SK-N-SH treated with all-trans-retinoic acid at 6 μM for 48 hours (cell line): ENCODE data around the gene MORN4.

Source experiments
- ATAC-seq: fragments of 200-7000 bp; cut with Tn5 transposase; 3 replicates; pipeline ENCODE4 v1.9.1; 2020; ENCODE audit warnings: mild to moderate bottlenecking, moderate library complexity
- ARNTL ChIP-seq: fragments of 450-650 bp; formaldehyde crosslinking; IDR thresholded peaks from 2 replicates; pipeline ENCODE4 v1.5.0; 2020; ENCODE audit warnings: low read depth, mild to moderate bottlenecking, moderate library complexity, borderline replicate concordance
- BACH2 ChIP-seq: fragments of 250-450 bp; sonication (Bioruptor Pico); IDR thresholded peaks from 2 replicates; pipeline ENCODE4 v1.9.0; 2021; ENCODE audit warnings: mild to moderate bottlenecking, borderline replicate concordance
- CREB5 ChIP-seq: fragments of 250-450 bp; sonication (Bioruptor Pico); IDR thresholded peaks from 2 replicates; pipeline ENCODE4 v1.5.1; 2020; ENCODE audit warnings: low read depth, mild to moderate bottlenecking, moderate library complexity
- CSDC2 ChIP-seq: fragments of 250-450 bp; sonication (Bioruptor Pico); IDR thresholded peaks from 2 replicates; pipeline ENCODE4 v1.5.0; 2020; ENCODE audit warnings: mild to moderate bottlenecking, moderate library complexity
- CSRNP3 ChIP-seq: fragments of 250-450 bp; sonication (Bioruptor Pico); IDR thresholded peaks from 2 replicates; pipeline ENCODE4 v1.5.1; 2021; ENCODE audit warnings: mild to moderate bottlenecking, moderate library complexity
- ESRRG ChIP-seq: fragments of 250-450 bp; sonication (Bioruptor Pico); IDR thresholded peaks from 2 replicates; pipeline ENCODE4 v1.6.1; 2021; ENCODE audit warnings: mild to moderate bottlenecking
- GLIS3 ChIP-seq: fragments of 250-450 bp; sonication (Bioruptor Pico); IDR thresholded peaks from 2 replicates; pipeline ENCODE4 v1.5.0; 2020; ENCODE audit warnings: mild to moderate bottlenecking, moderate library complexity
- ISL1 ChIP-seq: fragments of 250-450 bp; sonication (Bioruptor Pico); IDR thresholded peaks from 2 replicates; pipeline ENCODE4 v2.1.2; 2022; ENCODE audit warnings: mild to moderate bottlenecking, moderate library complexity
- OSR1 ChIP-seq: fragments of 250-450 bp; sonication (Bioruptor Pico); IDR thresholded peaks from 2 replicates; pipeline ENCODE4 v1.8.0; 2022; ENCODE audit warnings: moderate library complexity, mild to moderate bottlenecking, inconsistent platforms
- PATZ1 ChIP-seq: fragments of 250-450 bp; sonication (Bioruptor Pico); IDR thresholded peaks from 2 replicates; pipeline ENCODE4 v1.8.0; 2020; ENCODE audit warnings: mild to moderate bottlenecking, moderate library complexity, borderline replicate concordance
- POU6F1 ChIP-seq: fragments of 250-450 bp; sonication (Bioruptor Pico); IDR thresholded peaks from 2 replicates; pipeline ENCODE4 v1.8.0; 2021; ENCODE audit warnings: low read depth, mild to moderate bottlenecking, moderate library complexity, borderline replicate concordance
- PPARA ChIP-seq: fragments of 250-450 bp; sonication (Bioruptor Pico); IDR thresholded peaks from 2 replicates; pipeline ENCODE4 v1.5.0; 2020; ENCODE audit warnings: mild to moderate bottlenecking, borderline replicate concordance
- TCF4 ChIP-seq: fragments of 250-450 bp; sonication (Bioruptor Pico); IDR thresholded peaks from 2 replicates; pipeline ENCODE4 v1.8.0; 2021; ENCODE audit warnings: mild to moderate bottlenecking, moderate library complexity, borderline replicate concordance
- TSHZ2 ChIP-seq: fragments of 250-450 bp; sonication (Bioruptor Pico); IDR thresholded peaks from 2 replicates; pipeline ENCODE4 v1.5.0; 2020; ENCODE audit warnings: mild to moderate bottlenecking, moderate library complexity
- ZC3H10 ChIP-seq: fragments of 250-450 bp; sonication (Bioruptor Pico); IDR thresholded peaks from 2 replicates; pipeline ENCODE4 v1.5.1; 2021; ENCODE audit warnings: mild to moderate bottlenecking, moderate library complexity
- ZFP3 ChIP-seq: fragments of 250-450 bp; sonication (Bioruptor Pico); IDR thresholded peaks from 2 replicates; pipeline ENCODE4 v1.5.0; 2020; ENCODE audit warnings: mild to moderate bottlenecking, moderate library complexity
- ZFP30 ChIP-seq: fragments of 450-650 bp; formaldehyde crosslinking; IDR thresholded peaks from 2 replicates; pipeline ENCODE4 v1.5.0; 2022; ENCODE audit warnings: mild to moderate bottlenecking, moderate library complexity
- ZNF565 ChIP-seq: fragments of 450-650 bp; formaldehyde crosslinking; conservative IDR thresholded peaks from 2 replicates; pipeline ENCODE4 v1.5.0; 2020; ENCODE audit warnings: low read depth, mild to moderate bottlenecking, moderate library complexity
- ZNF70 ChIP-seq: fragments of 450-650 bp; formaldehyde crosslinking; IDR thresholded peaks from 2 replicates; pipeline ENCODE4 v1.5.0; 2020; ENCODE audit warnings: mild to moderate bottlenecking, moderate library complexity
- ZNF8 ChIP-seq: fragments of 450-650 bp; formaldehyde crosslinking; IDR thresholded peaks from 2 replicates; pipeline ENCODE4 v1.5.0; 2020; ENCODE audit warnings: mild to moderate bottlenecking, moderate library complexity

The MORN4 gene

GRCh38 chr10:97627731-97628130 lies 5.6 kb downstream of the MORN4 start:
- TF ChIP-seq CSRNP3 (CRISPR knock-in tag) = no peak
- TF ChIP-seq POU6F1 = no peak
- TF ChIP-seq ESRRG (CRISPR knock-in tag) = no peak
- TF ChIP-seq ZFP3 (CRISPR knock-in tag) = no peak
- TF ChIP-seq ZNF8 (CRISPR knock-in tag) = no peak
- no peak for TF ChIP-seq TSHZ2 (CRISPR knock-in tag)
- TF ChIP-seq GLIS3 (CRISPR knock-in tag) = no peak
- TF ChIP-seq OSR1 (CRISPR knock-in tag) = no peak
- TF ChIP-seq CREB5 (CRISPR knock-in tag) = no peak
- no peak for TF ChIP-seq TCF4 (CRISPR knock-in tag)
- TF ChIP-seq CSDC2 (CRISPR knock-in tag) = no peak
- no peak for ATAC-seq

- TF ChIP-seq ISL1 (CRISPR knock-in tag) (no peak), ZNF8 (CRISPR knock-in tag) (no peak), PPARA (no peak), PATZ1 (CRISPR knock-in tag) (no peak)
- ATAC-seq = no peak
Measured at GRCh38 chr10:97623277-97623676, 10.0 kb downstream of the MORN4 start.

GRCh38 chr10:97618733-97619132 lies 14.6 kb downstream of the MORN4 start:
- ATAC-seq = no peak
- TF ChIP-seq ISL1 (CRISPR knock-in tag) = no peak

GRCh38 chr10:97618285-97618684 lies 15.0 kb downstream of the MORN4 start:
- TF ChIP-seq ARNTL (no peak), CSDC2 (CRISPR knock-in tag) (no peak), TCF4 (CRISPR knock-in tag) (no peak), CSRNP3 (CRISPR knock-in tag) (no peak)
- ATAC-seq = no peak

- TF ChIP-seq ARNTL = no peak
- no peak for TF ChIP-seq POU6F1
- no peak for TF ChIP-seq CSDC2 (CRISPR knock-in tag)
- TF ChIP-seq GLIS3 (CRISPR knock-in tag) = no peak
- TF ChIP-seq ZNF565 = no peak
- no peak for TF ChIP-seq ZC3H10 (CRISPR knock-in tag)
- TF ChIP-seq CSRNP3 (CRISPR knock-in tag) = no peak
- TF ChIP-seq BACH2 (CRISPR knock-in tag) = no peak
- TF ChIP-seq ZNF70 (CRISPR knock-in tag) = no peak
- no peak for TF ChIP-seq TCF4 (CRISPR knock-in tag)
- TF ChIP-seq ZFP30 = no peak
- no peak for TF ChIP-seq ISL1 (CRISPR knock-in tag)
- peak; percentile 99 for ATAC-seq
Measured at GRCh38 chr10:97612386-97612785, 20.9 kb downstream of the MORN4 start.
